ENCODE data around the gene BCKDHB.

DNA sequence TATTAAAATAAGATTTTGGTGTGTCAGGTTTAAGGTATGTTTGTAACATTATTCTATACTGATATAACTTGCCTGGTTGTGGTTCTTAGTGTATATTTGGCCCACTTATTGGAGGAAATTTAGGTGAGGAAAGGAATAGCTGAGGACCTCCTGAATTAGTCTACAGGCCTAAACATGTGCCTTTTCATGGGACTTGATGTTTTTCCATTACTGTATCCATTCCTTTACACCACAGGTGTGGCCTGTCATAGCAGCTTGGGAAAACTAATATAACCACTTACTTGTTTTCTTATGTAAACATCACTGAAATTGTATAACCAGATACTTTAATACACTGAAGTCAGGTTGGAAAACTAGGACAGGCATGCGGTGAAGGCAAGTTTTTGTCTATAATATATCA, 27.6 kb downstream of the BCKDHB start:
- TF ChIP-seq, protein P1, sequence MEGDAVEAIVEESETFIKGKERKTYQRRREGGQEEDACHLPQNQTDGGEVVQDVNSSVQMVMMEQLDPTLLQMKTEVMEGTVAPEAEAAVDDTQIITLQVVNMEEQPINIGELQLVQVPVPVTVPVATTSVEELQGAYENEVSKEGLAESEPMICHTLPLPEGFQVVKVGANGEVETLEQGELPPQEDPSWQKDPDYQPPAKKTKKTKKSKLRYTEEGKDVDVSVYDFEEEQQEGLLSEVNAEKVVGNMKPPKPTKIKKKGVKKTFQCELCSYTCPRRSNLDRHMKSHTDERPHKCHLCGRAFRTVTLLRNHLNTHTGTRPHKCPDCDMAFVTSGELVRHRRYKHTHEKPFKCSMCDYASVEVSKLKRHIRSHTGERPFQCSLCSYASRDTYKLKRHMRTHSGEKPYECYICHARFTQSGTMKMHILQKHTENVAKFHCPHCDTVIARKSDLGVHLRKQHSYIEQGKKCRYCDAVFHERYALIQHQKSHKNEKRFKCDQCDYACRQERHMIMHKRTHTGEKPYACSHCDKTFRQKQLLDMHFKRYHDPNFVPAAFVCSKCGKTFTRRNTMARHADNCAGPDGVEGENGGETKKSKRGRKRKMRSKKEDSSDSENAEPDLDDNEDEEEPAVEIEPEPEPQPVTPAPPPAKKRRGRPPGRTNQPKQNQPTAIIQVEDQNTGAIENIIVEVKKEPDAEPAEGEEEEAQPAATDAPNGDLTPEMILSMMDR (IDR thresholded peaks at IDR 0.05; ENCODE audit: insufficient read depth, low read length) = no peak
- no peak for TF ChIP-seq POLR2AphosphoS5 (IDR thresholded peaks at IDR 0.05; ENCODE audit: low read depth)
- TF ChIP-seq SPI1 (IDR thresholded peaks at IDR 0.05; ENCODE audit: borderline replicate concordance, low read depth) = no peak
- TF ChIP-seq, protein P2, sequence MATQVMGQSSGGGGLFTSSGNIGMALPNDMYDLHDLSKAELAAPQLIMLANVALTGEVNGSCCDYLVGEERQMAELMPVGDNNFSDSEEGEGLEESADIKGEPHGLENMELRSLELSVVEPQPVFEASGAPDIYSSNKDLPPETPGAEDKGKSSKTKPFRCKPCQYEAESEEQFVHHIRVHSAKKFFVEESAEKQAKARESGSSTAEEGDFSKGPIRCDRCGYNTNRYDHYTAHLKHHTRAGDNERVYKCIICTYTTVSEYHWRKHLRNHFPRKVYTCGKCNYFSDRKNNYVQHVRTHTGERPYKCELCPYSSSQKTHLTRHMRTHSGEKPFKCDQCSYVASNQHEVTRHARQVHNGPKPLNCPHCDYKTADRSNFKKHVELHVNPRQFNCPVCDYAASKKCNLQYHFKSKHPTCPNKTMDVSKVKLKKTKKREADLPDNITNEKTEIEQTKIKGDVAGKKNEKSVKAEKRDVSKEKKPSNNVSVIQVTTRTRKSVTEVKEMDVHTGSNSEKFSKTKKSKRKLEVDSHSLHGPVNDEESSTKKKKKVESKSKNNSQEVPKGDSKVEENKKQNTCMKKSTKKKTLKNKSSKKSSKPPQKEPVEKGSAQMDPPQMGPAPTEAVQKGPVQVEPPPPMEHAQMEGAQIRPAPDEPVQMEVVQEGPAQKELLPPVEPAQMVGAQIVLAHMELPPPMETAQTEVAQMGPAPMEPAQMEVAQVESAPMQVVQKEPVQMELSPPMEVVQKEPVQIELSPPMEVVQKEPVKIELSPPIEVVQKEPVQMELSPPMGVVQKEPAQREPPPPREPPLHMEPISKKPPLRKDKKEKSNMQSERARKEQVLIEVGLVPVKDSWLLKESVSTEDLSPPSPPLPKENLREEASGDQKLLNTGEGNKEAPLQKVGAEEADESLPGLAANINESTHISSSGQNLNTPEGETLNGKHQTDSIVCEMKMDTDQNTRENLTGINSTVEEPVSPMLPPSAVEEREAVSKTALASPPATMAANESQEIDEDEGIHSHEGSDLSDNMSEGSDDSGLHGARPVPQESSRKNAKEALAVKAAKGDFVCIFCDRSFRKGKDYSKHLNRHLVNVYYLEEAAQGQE (IDR thresholded peaks at IDR 0.05; ENCODE audit: insufficient replicate concordance, low read depth) = no peak
- no peak for TF ChIP-seq GABPA (IDR thresholded peaks at IDR 0.05; ENCODE audit: low read depth)

Measured in HL-60 (cell line).